HL-60 (cell line): Measurements from ENCODE around the gene UBL4B.

Source experiments
- POLR2AphosphoS5 ChIP-seq: IDR thresholded peaks from 2 replicates; pipeline ENCODE4 v1.6.1; 2012; ENCODE audit warnings: low read depth
- TF ChIP-seq, protein P1 (sequence below): IDR thresholded peaks from one replicate; pipeline ENCODE4 v1.5.1; 2011; ENCODE audit warnings: low read length, control low read depth, inconsistent platforms; ENCODE audit not compliant: insufficient read depth

DNA sequence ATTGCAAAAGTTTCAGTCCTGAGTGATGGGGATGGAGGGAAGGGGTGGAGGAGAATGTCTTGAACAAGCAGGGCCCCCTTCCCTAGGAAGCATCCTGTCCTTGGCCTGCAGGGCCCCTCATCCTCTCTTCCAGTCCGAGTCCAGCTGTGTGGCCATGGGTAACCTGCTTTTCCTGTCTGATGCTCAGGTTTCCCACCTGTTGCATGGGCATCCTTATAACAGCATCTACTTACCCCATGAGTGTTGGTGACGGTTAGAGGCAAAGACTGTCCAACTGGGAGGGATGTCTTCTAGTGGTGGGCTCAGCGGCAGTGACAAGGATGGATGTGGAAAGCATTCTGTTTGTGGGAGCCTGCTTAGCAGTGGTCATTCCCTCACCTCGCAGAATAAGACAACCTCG lies 1.9 kb downstream of the UBL4B start:
- TF ChIP-seq, protein P1, sequence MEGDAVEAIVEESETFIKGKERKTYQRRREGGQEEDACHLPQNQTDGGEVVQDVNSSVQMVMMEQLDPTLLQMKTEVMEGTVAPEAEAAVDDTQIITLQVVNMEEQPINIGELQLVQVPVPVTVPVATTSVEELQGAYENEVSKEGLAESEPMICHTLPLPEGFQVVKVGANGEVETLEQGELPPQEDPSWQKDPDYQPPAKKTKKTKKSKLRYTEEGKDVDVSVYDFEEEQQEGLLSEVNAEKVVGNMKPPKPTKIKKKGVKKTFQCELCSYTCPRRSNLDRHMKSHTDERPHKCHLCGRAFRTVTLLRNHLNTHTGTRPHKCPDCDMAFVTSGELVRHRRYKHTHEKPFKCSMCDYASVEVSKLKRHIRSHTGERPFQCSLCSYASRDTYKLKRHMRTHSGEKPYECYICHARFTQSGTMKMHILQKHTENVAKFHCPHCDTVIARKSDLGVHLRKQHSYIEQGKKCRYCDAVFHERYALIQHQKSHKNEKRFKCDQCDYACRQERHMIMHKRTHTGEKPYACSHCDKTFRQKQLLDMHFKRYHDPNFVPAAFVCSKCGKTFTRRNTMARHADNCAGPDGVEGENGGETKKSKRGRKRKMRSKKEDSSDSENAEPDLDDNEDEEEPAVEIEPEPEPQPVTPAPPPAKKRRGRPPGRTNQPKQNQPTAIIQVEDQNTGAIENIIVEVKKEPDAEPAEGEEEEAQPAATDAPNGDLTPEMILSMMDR = no peak
- no peak for TF ChIP-seq POLR2AphosphoS5
